ENCODE results near the gene FGF14.

DNA sequence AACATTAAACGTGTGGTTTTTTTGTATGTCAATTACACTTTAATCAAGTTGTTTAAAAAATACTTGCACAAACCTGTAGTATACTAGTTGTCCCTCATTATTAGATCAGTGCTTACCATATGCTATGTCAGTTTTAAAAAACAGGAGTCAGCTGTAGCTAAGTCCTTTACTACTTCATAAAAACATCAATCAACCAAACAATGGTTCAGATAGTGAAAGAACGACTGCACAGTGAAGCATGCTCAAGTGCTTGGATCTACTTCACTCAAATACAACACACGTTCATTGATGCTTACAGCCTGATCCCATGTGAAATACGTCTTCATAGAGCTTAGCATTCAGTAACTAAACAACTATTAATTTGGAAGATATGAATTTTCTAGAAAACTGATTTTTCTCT lies 225.0 kb downstream of the FGF14 start:
- no peak for TF ChIP-seq CTCF (conservative IDR thresholded peaks at IDR 0.05; ENCODE audit: low read depth, low read length)
- TF ChIP-seq RFX5 (IDR thresholded peaks at IDR 0.05; ENCODE audit: low read depth, low read length), result no peak
- no peak for TF ChIP-seq CEBPB (IDR thresholded peaks at IDR 0.05; ENCODE audit: low read depth, low read length)
- no peak for TF ChIP-seq RCOR1 (IDR thresholded peaks at IDR 0.05; ENCODE audit: insufficient replicate concordance, low read length)
- TF ChIP-seq CHD1 (IDR thresholded peaks at IDR 0.05; ENCODE audit: low read depth, low read length), result no peak
- no peak for TF ChIP-seq RAD21 (IDR thresholded peaks at IDR 0.05; ENCODE audit: low read length)
- no peak for TF ChIP-seq POLR2A (IDR thresholded peaks at IDR 0.05; ENCODE audit: low read depth, low read length)
- no peak for TF ChIP-seq SMC3 (IDR thresholded peaks at IDR 0.05; ENCODE audit: low read depth, low read length)
- TF ChIP-seq FOS (IDR thresholded peaks at IDR 0.05; ENCODE audit: low read depth, low read length), result no peak
- TF ChIP-seq MAFK (IDR thresholded peaks at IDR 0.05; ENCODE audit: low read depth, low read length), result no peak
- no peak for TF ChIP-seq USF2 (IDR thresholded peaks at IDR 0.05; ENCODE audit: low read depth, low read length)
- no peak for TF ChIP-seq BHLHE40 (IDR thresholded peaks at IDR 0.05; ENCODE audit: low read depth, low read length)
- TF ChIP-seq MXI1 (IDR thresholded peaks at IDR 0.05; ENCODE audit: borderline replicate concordance, low read depth, low read length), result no peak

Measured in IMR-90 (cell line).